Heart left ventricle (tissue), 16 donors: Measurements from ENCODE around the gene SHISA9. TPM values are rescaled to one million over a fixed set of nuclear protein-coding genes. Genes with fewer than 3 reads are reported as not detected.

Experiments used
- ATAC-seq, 4 donors: fragments of 200-7000 bp; cut with Tn5 transposase; one replicate each; pipeline ENCODE4 v1.9.1; 2020 to 2022; ENCODE audit warnings: moderate library complexity in 4 of 4, mild to moderate bottlenecking in 3 of 4, moderate number of reproducible peaks in 1 of 4
- DNase-seq, 5 donors: peaks; one replicate each; pipeline ENCODE4 v3.0.0-alpha.2; 2020
- H3K27ac ChIP-seq, 12 donors: fragments of 200-600 bp; sonication (generic) in 4 of 12; one replicate each; pipeline versions ENCODE4 v1.5.0 to v1.8.0; 2016 to 2022; ENCODE audit warnings: mild to moderate bottlenecking in 2 of 12
- H3K27me3 ChIP-seq, 9 donors: fragments of 200-600 bp; sonication (generic) in 2 of 9; one replicate each; pipeline versions ENCODE4 v1.5.1 to v1.8.0; 2016 to 2022; ENCODE audit warnings: mild to moderate bottlenecking in 3 of 9
- H3K36me3 ChIP-seq, 9 donors: fragments of 200-600 bp; sonication (generic) in 2 of 9; one replicate each; pipeline versions ENCODE4 v1.5.0 to v1.8.0; 2018 to 2022; ENCODE audit warnings: mild to moderate bottlenecking in 2 of 9
- H3K4me1 ChIP-seq, 12 donors: fragments of 200-600 bp; sonication (generic) in 4 of 12; one replicate each; pipeline versions ENCODE4 v1.5.0 to v1.8.0; 2016 to 2022; ENCODE audit warnings: mild to moderate bottlenecking in 3 of 12
- H3K4me3 ChIP-seq, 12 donors: fragments of 200-600 bp; sonication (generic) in 4 of 12; one replicate each; pipeline versions ENCODE4 v1.5.0 to v1.8.0; 2017 to 2022; ENCODE audit warnings: mild to moderate bottlenecking in 9 of 12, moderate library complexity in 4 of 12
- H3K9me3 ChIP-seq, 12 donors: fragments of 200-600 bp; sonication (generic) in 4 of 12; one replicate each; pipeline versions ENCODE4 v1.5.0 to v1.8.0; 2016 to 2022; ENCODE audit warnings: mild to moderate bottlenecking in 1 of 12
- POLR2A ChIP-seq, 2 donors: fragments of 450-650 bp; IDR thresholded peaks; one replicate each; pipeline ENCODE4 v1.6.1; 2017; ENCODE audit warnings: antibody characterized with exemption in 2 of 2, mild to moderate bottlenecking in 2 of 2, moderate library complexity in 2 of 2
- WGBS, 4 donors: extraction: QIAGEN DNeasy Blood & Tissue Kit in 2 of 4; methylation state at CpG; one replicate each; pipeline versions ENCODE4 v1.1.5 to v1.1.7; 2013 to 2018; 5-methylcytosine and 5-hydroxymethylcytosine counted together
- intact Hi-C, 10 donors: fragments of 100-400 bp; cut with DNase I; formaldehyde crosslinking; loops; one replicate each; pipeline versions ENCODE4 v1.11.1 to v1.14.2; 2022
- polyA plus RNA-seq, 2 donors: library from polyadenylated mRNA; stranded (reverse); fragments of 200-250 nt; gene quantifications; one replicate each; pipeline ENCODE4 v1.2.3, GENCODE V29; 2013
- total RNA-seq, 9 donors: library from RNA; depleted of rRNA in 2 of 9; stranded (reverse); fragments of >200 nt in 2 of 9; fragmentation: NEBNext Ultra II Directional in 3 of 9; extraction: Animal tissue kit (Norgen Biotek cat#: 25700) in 3 of 9; gene quantifications; one replicate each; pipeline versions ENCODE4 v1.1.0 to v1.2.4, GENCODE V29; 2016 to 2023
- TF ChIP-seq, protein P1 (sequence below), 12 donors: fragments of 200-600 bp; sonication (generic) in 4 of 12; IDR thresholded peaks; one replicate each; pipeline versions ENCODE4 v1.5.0 to v1.8.0; 2018 to 2022; ENCODE audit warnings: antibody characterized with exemption in 12 of 12, mild to moderate bottlenecking in 5 of 12
- donor health status: ischemic (EF 13 %, LVEDD 7.1; RV severe dilation, severe dysfunction).
- donor health status: healthy with polysubstance abuse.
- donor health status: DM: no; HTN: yes; CAD: no.
- donor health status: DM: no; HTN: no; CAD: no.
- donor health status: ischemic (EF 25% LVEDD 6.9; RV normal size, moderate dysfunction).
- donor health status: ischemic (EF 25% LVEDD 5.7; RV mildly dilated, moderate dysfunction).
- donor health status: healthy.
- donor health status: DM: yes; HTN: yes; CAD: no.
- donor health status: ischemic (EF 35%, LVEDD 5.7; RV mildly dilated, moderate dysfunction).
- donor health status: nonischemic (EF 11% LVEDD 7.7; RV severe dilation, severe dysfunction).
- donor health status: DM: yes; HTN: yes; CAD: no.
- donor health status: PGD.
- donor health status: ischemic (EF 29% LVEDD 5.4; RV normal size, mild dysfunction).
- donor health status: nonischemic (EF 23%, LVEDD 6.1; RV moderate dilation, normal function).

Gene SHISA9
- total and polyA plus RNA-seq, 11 donors = 0.08 to 0.83 (median 0.24) TPM; not detected in 1

DNA sequence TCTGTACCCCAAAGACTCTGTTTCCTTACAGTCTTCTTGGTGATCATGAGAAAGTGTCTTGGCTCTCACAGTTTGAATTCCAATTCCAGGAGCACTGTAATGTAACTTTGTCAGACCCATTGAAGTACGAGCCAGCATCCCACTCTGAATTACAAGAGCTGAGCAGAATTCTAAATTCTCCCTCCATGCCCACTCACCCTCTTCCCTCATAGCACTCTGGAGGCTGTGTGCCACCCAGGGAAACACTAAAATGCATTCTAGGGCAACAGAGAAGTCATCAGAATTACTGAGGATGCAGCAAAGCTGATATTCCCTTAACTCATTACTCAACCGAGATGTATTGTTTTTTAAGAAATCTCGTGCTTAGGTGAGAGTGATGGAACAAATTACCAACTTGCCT is 154.1 kb downstream of the SHISA9 start:
- no peaks in the 10 kb centered on the region for H3K4me1 ChIP-seq
- WGBS, 4 donors = 79 to 90% (median 86%) methylated on average over 3 of the region's 3 CpGs
- peaks cover 0 to 6% (median 0%) of the 10 kb centered on the region in 12 donors for H3K9me3 ChIP-seq
- H3K36me3 ChIP-seq = no peaks in the 10 kb centered on the region
- no peak overlapping the region for H3K27ac ChIP-seq
- peaks cover 0 to 2% (median 0%) of the 10 kb centered on the region in 9 donors for H3K27me3 ChIP-seq
- intact Hi-C loops = no loop called here
- ATAC-seq (no peak), DNase-seq (no peak)
- no peak for TF ChIP-seq POLR2A (IDR thresholded peaks at IDR 0.05)
- TF ChIP-seq, protein P1, sequence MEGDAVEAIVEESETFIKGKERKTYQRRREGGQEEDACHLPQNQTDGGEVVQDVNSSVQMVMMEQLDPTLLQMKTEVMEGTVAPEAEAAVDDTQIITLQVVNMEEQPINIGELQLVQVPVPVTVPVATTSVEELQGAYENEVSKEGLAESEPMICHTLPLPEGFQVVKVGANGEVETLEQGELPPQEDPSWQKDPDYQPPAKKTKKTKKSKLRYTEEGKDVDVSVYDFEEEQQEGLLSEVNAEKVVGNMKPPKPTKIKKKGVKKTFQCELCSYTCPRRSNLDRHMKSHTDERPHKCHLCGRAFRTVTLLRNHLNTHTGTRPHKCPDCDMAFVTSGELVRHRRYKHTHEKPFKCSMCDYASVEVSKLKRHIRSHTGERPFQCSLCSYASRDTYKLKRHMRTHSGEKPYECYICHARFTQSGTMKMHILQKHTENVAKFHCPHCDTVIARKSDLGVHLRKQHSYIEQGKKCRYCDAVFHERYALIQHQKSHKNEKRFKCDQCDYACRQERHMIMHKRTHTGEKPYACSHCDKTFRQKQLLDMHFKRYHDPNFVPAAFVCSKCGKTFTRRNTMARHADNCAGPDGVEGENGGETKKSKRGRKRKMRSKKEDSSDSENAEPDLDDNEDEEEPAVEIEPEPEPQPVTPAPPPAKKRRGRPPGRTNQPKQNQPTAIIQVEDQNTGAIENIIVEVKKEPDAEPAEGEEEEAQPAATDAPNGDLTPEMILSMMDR (IDR thresholded peaks at IDR 0.05) = no peak
- H3K4me3 ChIP-seq = no peak overlapping the region

DNA sequence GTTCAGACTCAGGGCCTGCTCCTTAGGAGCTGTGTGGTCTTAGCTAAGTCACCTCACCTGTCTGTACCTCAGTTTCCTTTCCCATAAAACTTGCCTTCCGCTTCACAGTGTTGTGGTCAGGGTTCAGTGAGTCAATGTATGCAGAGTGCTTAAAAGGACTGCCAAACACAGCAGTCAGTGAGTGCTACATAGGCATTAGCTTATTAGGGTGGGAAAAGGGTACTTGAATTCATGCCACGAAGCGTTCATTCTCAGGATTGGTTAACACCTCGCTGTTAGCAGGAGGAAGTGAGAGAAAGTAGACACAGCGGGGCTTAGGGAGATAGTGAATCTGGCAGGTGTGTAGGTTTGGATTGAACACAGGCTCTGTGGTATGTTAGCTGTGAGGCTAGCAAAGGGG is 155.2 kb downstream of the SHISA9 start:
- Histone ChIP-seq H3K4me1 (no peaks in the 10 kb centered on the region), H3K9me3 (no peaks in the 10 kb centered on the region), H3K27me3 (peaks cover 0 to 2% (median 0%) of the 10 kb centered on the region in 9 donors), H3K4me3 (no peak overlapping the region), H3K27ac (no peak overlapping the region), H3K36me3 (no peaks in the 10 kb centered on the region)
- TF ChIP-seq POLR2A (IDR thresholded peaks at IDR 0.05) = no peak
- TF ChIP-seq, protein P1 (IDR thresholded peaks at IDR 0.05) = no peak
- DNase-seq = no peak
- no peak for ATAC-seq
- intact Hi-C loops = no loop called here
- 63 to 81% (median 69%) methylated on average over 5 of the region's 5 CpGs for WGBS, 4 donors

DNA sequence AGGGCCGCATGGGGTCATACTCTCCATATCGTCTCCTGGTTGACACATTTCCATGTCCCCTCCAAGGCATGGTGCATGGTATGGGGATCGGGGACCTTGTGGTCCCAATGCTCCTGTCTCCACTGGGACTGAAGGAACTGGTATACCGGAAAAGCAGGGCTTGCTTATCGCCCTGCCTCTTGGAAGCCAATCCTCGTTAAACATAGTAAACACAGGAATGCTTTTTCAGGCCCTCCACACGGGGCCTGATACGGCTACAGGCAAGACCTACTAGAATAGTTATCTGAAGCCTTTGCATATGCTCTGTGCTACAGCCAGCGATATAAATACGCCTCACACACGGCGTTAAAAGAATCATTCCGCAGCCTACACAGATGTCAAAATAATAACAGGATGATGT is 159.5 kb downstream of the SHISA9 start:
- H3K9me3 ChIP-seq = peaks cover 0 to 1% (median 0%) of the 10 kb centered on the region in 12 donors
- H3K27me3 ChIP-seq = peaks cover 0 to 2% (median 0%) of the 10 kb centered on the region in 9 donors
- no peak overlapping the region for H3K27ac ChIP-seq
- H3K4me1 ChIP-seq = no peaks in the 10 kb centered on the region
- WGBS, 4 donors = 46 to 63% (median 51%) methylated on average over 13 of the region's 13 CpGs
- no peak for TF ChIP-seq POLR2A (IDR thresholded peaks at IDR 0.05)
- TF ChIP-seq, protein P1 (IDR thresholded peaks at IDR 0.05) = no peak
- H3K36me3 ChIP-seq = no peaks in the 10 kb centered on the region
- H3K4me3 ChIP-seq = no peak overlapping the region
- intact Hi-C loops = no loop called here
- ATAC-seq (no peak), DNase-seq (no peak)

DNA sequence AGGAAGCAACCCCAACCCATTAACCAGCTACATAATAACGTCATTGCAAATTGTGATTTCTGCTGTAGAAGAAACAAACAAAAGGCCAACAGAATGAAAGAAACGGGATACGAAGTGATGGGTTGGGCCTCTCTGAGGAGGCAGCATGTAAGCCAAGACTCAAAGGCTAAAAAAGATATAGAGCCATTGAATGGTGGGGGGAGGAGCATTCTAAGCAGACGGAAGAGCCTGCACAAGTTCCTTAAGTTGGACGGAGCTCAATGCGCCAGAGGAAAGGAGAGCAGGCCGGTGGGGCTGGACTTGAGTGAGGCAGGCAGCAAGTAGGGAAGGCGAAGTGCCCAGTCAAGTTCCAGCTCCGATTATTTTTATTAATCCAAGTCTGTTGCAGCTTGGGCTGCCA is 160.3 kb downstream of the SHISA9 start:
- WGBS, 4 donors = 60 to 65% (median 64%) methylated on average over 9 of the region's 9 CpGs
- ATAC-seq (no peak), DNase-seq (no peak)
- intact Hi-C loops = no loop called here
- H3K4me3 ChIP-seq = no peak overlapping the region
- H3K4me1 ChIP-seq = no peaks in the 10 kb centered on the region
- H3K9me3 ChIP-seq = peaks cover 0 to 8% (median 0%) of the 10 kb centered on the region in 12 donors
- no peaks in the 10 kb centered on the region for H3K36me3 ChIP-seq
- TF ChIP-seq POLR2A (IDR thresholded peaks at IDR 0.05) = no peak
- TF ChIP-seq, protein P1 (IDR thresholded peaks at IDR 0.05) = no peak
- H3K27me3 ChIP-seq = peaks cover 0 to 2% (median 0%) of the 10 kb centered on the region in 9 donors
- H3K27ac ChIP-seq = no peak overlapping the region
